HG03558 (cell line): Measurements from ENCODE around the gene NEGR1.
"Not testable (repeated sequence)": the region's sequence is repeated elsewhere in the genome, so short reads cannot be mapped to it uniquely, and the experiment has no call there.

ENCODE experiments used
- ATAC-seq: cut with Tn5 transposase; IDR thresholded peaks from one replicate; pipeline ENCODE4 v1.9.1; 2021; ENCODE audit warnings: moderate number of reproducible peaks; ENCODE audit not compliant: unreplicated experiment; ENCODE audit errors: extremely low read depth

The NEGR1 gene

GRCh38 chr1:72235931-72236330 lies 46.4 kb downstream of the NEGR1 start:
- not testable (repeated sequence) for ATAC-seq

GRCh38 chr1:72235062-72235461 lies 47.3 kb downstream of the NEGR1 start:
- no peak for ATAC-seq

GRCh38 chr1:72230746-72231145 lies 51.6 kb downstream of the NEGR1 start:
- no peak for ATAC-seq

GRCh38 chr1:72229893-72230292 lies 52.4 kb downstream of the NEGR1 start:
- no peak for ATAC-seq

- no peak for ATAC-seq
These were observed 54.7 kb downstream of the NEGR1 start for GRCh38 chr1:72227667-72228066.

- no peak for ATAC-seq
These were observed 57.8 kb downstream of the NEGR1 start for GRCh38 chr1:72224506-72224905.

GRCh38 chr1:72221811-72222210 lies 60.5 kb downstream of the NEGR1 start:
- ATAC-seq: no peak

GRCh38 chr1:72218141-72218739 lies 64.1 kb downstream of the NEGR1 start:
- ATAC-seq: no peak

GRCh38 chr1:72207059-72207458 lies 75.3 kb downstream of the NEGR1 start:
- no peak for ATAC-seq

- no peak for ATAC-seq
These were observed 79.6 kb downstream of the NEGR1 start for GRCh38 chr1:72202761-72203160.

GRCh38 chr1:72197786-72198185 lies 84.6 kb downstream of the NEGR1 start:
- no peak for ATAC-seq

- no peak for ATAC-seq
These were observed 95.5 kb downstream of the NEGR1 start for GRCh38 chr1:72186733-72187307.

GRCh38 chr1:72184099-72184701 lies 98.1 kb downstream of the NEGR1 start:
- ATAC-seq: no peak

- no peak for ATAC-seq
These were observed 99.5 kb downstream of the NEGR1 start for GRCh38 chr1:72182859-72183258.

GRCh38 chr1:72178266-72178665 lies 104.1 kb downstream of the NEGR1 start:
- ATAC-seq: no peak

GRCh38 chr1:72177711-72178110 lies 104.6 kb downstream of the NEGR1 start:
- no peak for ATAC-seq

- ATAC-seq: no peak
These were observed 112.1 kb downstream of the NEGR1 start for GRCh38 chr1:72170246-72170645.

- ATAC-seq: no peak
These were observed 115.9 kb downstream of the NEGR1 start for GRCh38 chr1:72166426-72166825.

GRCh38 chr1:72150508-72150907 lies 131.8 kb downstream of the NEGR1 start:
- no peak for ATAC-seq

- ATAC-seq: no peak
These were observed 140.5 kb downstream of the NEGR1 start for GRCh38 chr1:72141875-72142274.

GRCh38 chr1:72140222-72140621 lies 142.1 kb downstream of the NEGR1 start:
- ATAC-seq: no peak

- ATAC-seq: no peak
These were observed 144.7 kb downstream of the NEGR1 start for GRCh38 chr1:72137656-72138055.
